ENCODE results near the gene LSAMP. TPM values are rescaled to one million over a fixed set of nuclear protein-coding genes. Genes with fewer than 3 reads are reported as not detected.

The LSAMP gene
- total RNA-seq, 1 donor from 2014 or later: 24.6 TPM

DNA sequence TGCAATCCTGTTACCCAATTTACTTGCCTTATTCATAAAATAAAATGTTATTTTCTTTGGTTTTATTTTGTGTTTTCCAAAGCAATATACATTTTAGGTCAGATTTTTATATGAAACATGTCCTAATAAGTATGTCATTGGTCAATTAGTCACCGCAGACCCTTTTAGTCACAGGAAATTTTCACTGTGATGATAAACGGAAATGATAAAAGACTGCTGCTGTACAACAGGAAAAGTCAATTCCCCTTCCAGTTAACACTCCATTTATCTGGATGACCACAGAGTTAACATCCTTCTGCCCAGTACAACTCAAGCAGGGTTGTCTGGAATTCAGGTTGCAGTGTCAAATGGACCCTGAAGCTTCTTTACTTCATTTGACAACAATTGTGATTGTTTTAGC lies 175.2 kb downstream of the LSAMP start:
- H3K27ac ChIP-seq: no peak overlapping the region
- intact Hi-C loops (cut with DNase I): no loop called here
- DNase-seq (no peak), ATAC-seq (no peak)
- H3K36me3 ChIP-seq: no peaks in the 10 kb centered on the region
- H3K9me3 ChIP-seq: no peaks in the 10 kb centered on the region
- no peak overlapping the region for H3K4me3 ChIP-seq
- no peaks in the 10 kb centered on the region for H3K27me3 ChIP-seq
- no peaks in the 10 kb centered on the region for H3K4me1 ChIP-seq
- TF ChIP-seq, protein P1, sequence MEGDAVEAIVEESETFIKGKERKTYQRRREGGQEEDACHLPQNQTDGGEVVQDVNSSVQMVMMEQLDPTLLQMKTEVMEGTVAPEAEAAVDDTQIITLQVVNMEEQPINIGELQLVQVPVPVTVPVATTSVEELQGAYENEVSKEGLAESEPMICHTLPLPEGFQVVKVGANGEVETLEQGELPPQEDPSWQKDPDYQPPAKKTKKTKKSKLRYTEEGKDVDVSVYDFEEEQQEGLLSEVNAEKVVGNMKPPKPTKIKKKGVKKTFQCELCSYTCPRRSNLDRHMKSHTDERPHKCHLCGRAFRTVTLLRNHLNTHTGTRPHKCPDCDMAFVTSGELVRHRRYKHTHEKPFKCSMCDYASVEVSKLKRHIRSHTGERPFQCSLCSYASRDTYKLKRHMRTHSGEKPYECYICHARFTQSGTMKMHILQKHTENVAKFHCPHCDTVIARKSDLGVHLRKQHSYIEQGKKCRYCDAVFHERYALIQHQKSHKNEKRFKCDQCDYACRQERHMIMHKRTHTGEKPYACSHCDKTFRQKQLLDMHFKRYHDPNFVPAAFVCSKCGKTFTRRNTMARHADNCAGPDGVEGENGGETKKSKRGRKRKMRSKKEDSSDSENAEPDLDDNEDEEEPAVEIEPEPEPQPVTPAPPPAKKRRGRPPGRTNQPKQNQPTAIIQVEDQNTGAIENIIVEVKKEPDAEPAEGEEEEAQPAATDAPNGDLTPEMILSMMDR (IDR thresholded peaks at IDR 0.05): no peak

DNA sequence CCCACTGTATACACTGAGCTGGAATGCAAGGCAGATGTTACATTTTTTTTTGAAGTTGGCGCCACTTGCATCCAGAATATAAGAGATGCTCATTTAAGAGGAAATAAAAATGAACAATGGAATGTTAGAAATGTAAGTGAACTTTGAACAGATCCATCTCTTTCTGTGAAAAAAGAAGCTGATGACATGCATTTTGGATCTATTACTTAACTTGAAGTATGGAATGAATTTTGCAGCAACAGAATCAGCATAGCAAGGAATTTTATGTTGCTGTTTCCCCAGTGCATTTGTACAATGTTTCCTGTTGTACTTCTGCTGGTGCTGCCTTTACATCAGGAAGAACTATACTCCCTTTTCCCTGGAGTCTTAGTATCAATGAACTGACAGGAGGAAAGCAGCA lies 178.2 kb downstream of the LSAMP start:
- Histone ChIP-seq H3K4me1 (no peaks in the 10 kb centered on the region), H3K4me3 (no peak overlapping the region), H3K36me3 (no peaks in the 10 kb centered on the region), H3K27ac (no peak overlapping the region), H3K9me3 (no peaks in the 10 kb centered on the region), H3K27me3 (no peaks in the 10 kb centered on the region)
- DNase-seq (no peak), ATAC-seq (no peak)
- intact Hi-C loops (cut with DNase I): no loop called here
- TF ChIP-seq, protein P1 (IDR thresholded peaks at IDR 0.05): no peak

DNA sequence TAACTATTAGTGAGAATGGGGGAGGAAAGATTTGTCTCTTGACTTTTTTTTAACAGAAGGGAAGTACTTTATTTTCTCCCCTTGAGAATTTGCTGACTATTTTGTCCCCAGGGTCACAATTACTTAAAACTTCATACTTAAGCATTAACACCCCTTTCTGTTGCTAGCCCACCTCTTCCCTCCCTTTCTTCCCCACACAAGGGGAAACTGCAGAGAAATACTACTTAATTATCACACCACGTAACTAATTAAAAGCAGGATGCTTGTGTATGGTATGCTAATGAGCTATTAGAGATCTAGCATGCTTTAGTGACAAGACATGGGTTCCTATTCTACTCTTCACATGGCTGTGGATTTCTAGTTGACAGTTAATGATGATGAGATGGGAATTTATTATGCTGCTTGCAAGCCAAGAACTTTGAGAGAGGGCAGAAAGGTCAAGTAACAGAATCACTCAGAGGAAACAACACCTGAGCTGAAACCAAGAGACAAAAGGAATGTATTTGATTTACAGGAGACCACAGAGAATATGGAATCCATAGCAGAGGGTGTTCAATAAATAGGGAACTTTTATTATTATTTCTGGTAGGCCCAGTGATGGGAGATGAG lies 179.2 kb downstream of the LSAMP start:
- no peaks in the 10 kb centered on the region for H3K4me1 ChIP-seq
- H3K27ac ChIP-seq: no peak overlapping the region
- no peaks in the 10 kb centered on the region for H3K9me3 ChIP-seq
- ATAC-seq (no peak), DNase-seq (no peak)
- no peak overlapping the region for H3K4me3 ChIP-seq
- H3K27me3 ChIP-seq: no peaks in the 10 kb centered on the region
- intact Hi-C loops (cut with DNase I): no loop called here
- H3K36me3 ChIP-seq: no peaks in the 10 kb centered on the region
- TF ChIP-seq, protein P1 (IDR thresholded peaks at IDR 0.05): no peak

DNA sequence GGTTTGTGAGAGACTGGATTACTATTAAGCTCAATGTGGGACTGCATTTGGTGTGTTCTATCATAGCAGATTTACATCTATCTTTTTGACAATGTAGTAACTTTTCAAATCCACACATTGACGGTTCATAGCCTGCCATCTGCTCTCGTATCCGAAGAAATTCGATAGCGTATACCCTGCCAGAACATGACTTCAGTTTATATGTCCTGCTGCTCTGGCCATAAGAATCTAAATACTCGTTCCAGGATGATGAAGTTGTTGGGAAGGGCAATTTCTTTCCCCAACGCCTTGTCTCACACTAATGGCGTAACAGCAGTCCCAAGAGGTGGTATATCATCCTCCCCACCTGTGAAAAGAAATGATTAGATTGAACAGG lies 180.0 kb downstream of the LSAMP start:
- intact Hi-C loops (cut with DNase I): no loop called here
- Histone ChIP-seq H3K27ac (no peak overlapping the region), H3K9me3 (no peaks in the 10 kb centered on the region), H3K4me3 (no peak overlapping the region), H3K27me3 (no peaks in the 10 kb centered on the region), H3K4me1 (no peaks in the 10 kb centered on the region), H3K36me3 (no peaks in the 10 kb centered on the region)
- TF ChIP-seq, protein P1 (IDR thresholded peaks at IDR 0.05): no peak
- no peak for ATAC-seq
- no peak for DNase-seq

DNA sequence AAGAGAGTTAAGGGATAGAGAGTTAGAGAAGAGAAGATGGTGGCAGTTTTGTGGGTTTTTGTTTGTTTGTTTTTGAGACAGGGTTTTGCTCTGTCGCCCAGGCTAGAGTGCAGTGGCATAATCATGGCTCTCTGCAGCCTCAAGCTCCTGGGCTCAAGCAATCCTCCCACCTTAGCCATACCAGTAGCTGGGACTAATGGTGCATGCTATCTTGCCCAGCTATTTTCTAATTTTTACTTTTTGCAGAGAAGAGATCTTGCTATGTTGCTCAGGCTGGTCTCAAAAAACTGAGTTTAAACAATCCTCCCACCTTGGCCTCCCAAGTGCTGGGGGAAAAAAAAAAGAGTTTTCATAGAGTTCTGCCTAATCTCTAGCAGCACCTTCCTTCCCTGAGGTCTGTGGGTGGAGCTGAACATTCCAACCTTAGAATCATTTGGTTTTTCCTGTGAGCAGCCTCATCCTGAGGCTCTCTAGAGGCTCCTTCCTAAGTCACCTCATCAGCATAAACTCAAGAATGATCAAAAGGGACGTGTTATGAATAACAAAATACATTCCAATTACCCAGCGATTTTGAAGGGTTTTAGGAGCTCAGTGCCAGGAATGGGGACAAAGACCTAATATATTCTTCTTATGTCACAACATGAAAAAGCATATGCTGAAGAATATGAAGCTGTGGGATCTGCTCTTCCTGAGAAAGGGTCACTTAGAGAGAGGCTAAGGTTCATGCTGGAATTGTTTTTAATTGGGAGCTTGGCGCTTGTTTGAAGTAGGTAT lies 180.6 kb downstream of the LSAMP start:
- H3K27ac ChIP-seq: peak overlapping the region; percentile 6
- no peaks in the 10 kb centered on the region for H3K27me3 ChIP-seq
- DNase-seq: no peak
- no peak overlapping the region for H3K4me3 ChIP-seq
- no peak for ATAC-seq
- intact Hi-C loops (cut with DNase I): no loop called here
- H3K4me1 ChIP-seq: no peaks in the 10 kb centered on the region
- no peaks in the 10 kb centered on the region for H3K36me3 ChIP-seq
- no peaks in the 10 kb centered on the region for H3K9me3 ChIP-seq
- TF ChIP-seq, protein P1 (IDR thresholded peaks at IDR 0.05): no peak

Data from upper lobe of right lung (tissue), 1 donor.